ENCODE measurements around the gene GAB2.
"Not testable (repeated sequence)": the region's sequence is repeated elsewhere in the genome, so short reads cannot be mapped to it uniquely, and the experiment has no call there.

Gene GAB2

GRCh38 chr11:78357924-78358323 is 59.7 kb downstream of the GAB2 start:
- POLR2A ChIA-PET; H3K27ac ChIP-seq (ENCODE audit: extremely low read depth, low read depth, low read length); H3K4me1 ChIP-seq (ENCODE audit: control insufficient read depth, insufficient read depth, low read length); CTCF ChIA-PET; H3K4me3 ChIP-seq (ENCODE audit: low read depth, low read length); H3K9me3 ChIP-seq (ENCODE audit: control insufficient read depth, insufficient read depth, low read depth, low read length); H3K36me3 ChIP-seq (ENCODE audit: control insufficient read depth in 2 of 2, insufficient read depth in 1 of 2, low read length in 2 of 2): not testable (repeated sequence)
- peak; percentile 37; the same call in 1 of the 2 replicates for TF ChIP-seq ZNF580 (tag by site-specific recombination; IDR thresholded peaks at IDR 0.05)
- peak; percentile 78 for TF ChIP-seq ZNF146 (tag by site-specific recombination; IDR thresholded peaks at IDR 0.05)

- H3K36me3 ChIP-seq (ENCODE audit: control insufficient read depth in 2 of 2, insufficient read depth in 1 of 2, low read length in 2 of 2); CTCF ChIA-PET; H3K4me1 ChIP-seq (ENCODE audit: control insufficient read depth, insufficient read depth, low read length); H3K27ac ChIP-seq (ENCODE audit: extremely low read depth, low read depth, low read length); H3K9me3 ChIP-seq (ENCODE audit: control insufficient read depth, insufficient read depth, low read depth, low read length); POLR2A ChIA-PET; H3K4me3 ChIP-seq (ENCODE audit: low read depth, low read length): not testable (repeated sequence)
- TF ChIP-seq SCRT2 (tag by site-specific recombination; IDR thresholded peaks at IDR 0.05) (0 out of 2 replicates have a peak, but pooled peaks have one; percentile 20), ZNF184 (tag by site-specific recombination; IDR thresholded peaks at IDR 0.05) (peak; percentile 80)
Observed at GRCh38 chr11:78357425-78357824, 60.2 kb downstream of the GAB2 start.

GRCh38 chr11:78355742-78356141 is 61.9 kb downstream of the GAB2 start:
- not testable (repeated sequence) for H3K4me1 ChIP-seq (ENCODE audit: control insufficient read depth, insufficient read depth, low read length); H3K36me3 ChIP-seq (ENCODE audit: control insufficient read depth in 2 of 2, insufficient read depth in 1 of 2, low read length in 2 of 2); H3K27ac ChIP-seq (ENCODE audit: extremely low read depth, low read depth, low read length); H3K9me3 ChIP-seq (ENCODE audit: control insufficient read depth, insufficient read depth, low read depth, low read length); H3K4me3 ChIP-seq (ENCODE audit: low read depth, low read length)
- POLR2A ChIA-PET: interaction anchor here (0.7 kb wide), 1 partner anchor 80 kb away, joined by 5 read pairs; no protein-coding TSS in a partner anchor
- CTCF ChIA-PET: interaction anchor here (1.0 to 1.1 kb wide), 2 partner anchors 60 to 65 kb away, joined by 5 to 6 read pairs; no protein-coding TSS in a partner anchor

- CTCF ChIA-PET: interaction anchor here (1.0 to 1.1 kb wide), 2 partner anchors 61 to 65 kb away, joined by 5 to 6 read pairs; no protein-coding TSS in a partner anchor
- Histone ChIP-seq H3K36me3 (ENCODE audit: control insufficient read depth in 2 of 2, insufficient read depth in 1 of 2, low read length in 2 of 2) (no peaks in the 10 kb centered on the region), H3K27ac (ENCODE audit: extremely low read depth, low read depth, low read length) (no peak overlapping the region), H3K4me1 (ENCODE audit: control insufficient read depth, insufficient read depth, low read length) (no peaks in the 10 kb centered on the region), H3K4me3 (ENCODE audit: low read depth, low read length) (no peak overlapping the region), H3K9me3 (ENCODE audit: control insufficient read depth, insufficient read depth, low read depth, low read length) (no peaks in the 10 kb centered on the region)
- POLR2A ChIA-PET: no interaction called here
- no peak for TF ChIP-seq ZFHX2 (tag by site-specific recombination; conservative IDR thresholded peaks at IDR 0.05)
- TF ChIP-seq ZNF10 (tag by site-specific recombination; IDR thresholded peaks at IDR 0.05): no peak
- no peak for TF ChIP-seq ZNF366 (tag by site-specific recombination; conservative IDR thresholded peaks at IDR 0.05)
- no peak for TF ChIP-seq ZNF473 (tag by site-specific recombination; IDR thresholded peaks at IDR 0.05)
- TF ChIP-seq BCL11A (tag by site-specific recombination; IDR thresholded peaks at IDR 0.05; ENCODE audit: low read depth): no peak
- no peak for TF ChIP-seq PBX3 (CRISPR knock-in tag; IDR thresholded peaks at IDR 0.05)
- TF ChIP-seq ZSCAN4 (tag by site-specific recombination; IDR thresholded peaks at IDR 0.05): no peak
- TF ChIP-seq ZNF311 (tag by site-specific recombination; IDR thresholded peaks at IDR 0.05; ENCODE audit: borderline replicate concordance): no peak
- TF ChIP-seq ZBTB17 (tag by site-specific recombination; IDR thresholded peaks at IDR 0.05): no peak
- no peak for TF ChIP-seq EGR2 (tag by site-specific recombination; IDR thresholded peaks at IDR 0.05; ENCODE audit: low read depth)
- TF ChIP-seq HOXD13 (CRISPR knock-in tag; IDR thresholded peaks at IDR 0.05; ENCODE audit: borderline replicate concordance): no peak
- TF ChIP-seq ZNF350 (tag by site-specific recombination; IDR thresholded peaks at IDR 0.05): no peak
- TF ChIP-seq REPIN1 (tag by site-specific recombination; IDR thresholded peaks at IDR 0.05; ENCODE audit: low read depth): no peak
- no peak for TF ChIP-seq SP3 (tag by site-specific recombination; IDR thresholded peaks at IDR 0.05)
Observed at GRCh38 chr11:78355309-78355705, 62.3 kb downstream of the GAB2 start.
